ENCODE results near the gene NHEJ1.
"Not testable (repeated sequence)": the region's sequence is repeated elsewhere in the genome, so short reads cannot be mapped to it uniquely, and the experiment has no call there.

The NHEJ1 gene, protein sequence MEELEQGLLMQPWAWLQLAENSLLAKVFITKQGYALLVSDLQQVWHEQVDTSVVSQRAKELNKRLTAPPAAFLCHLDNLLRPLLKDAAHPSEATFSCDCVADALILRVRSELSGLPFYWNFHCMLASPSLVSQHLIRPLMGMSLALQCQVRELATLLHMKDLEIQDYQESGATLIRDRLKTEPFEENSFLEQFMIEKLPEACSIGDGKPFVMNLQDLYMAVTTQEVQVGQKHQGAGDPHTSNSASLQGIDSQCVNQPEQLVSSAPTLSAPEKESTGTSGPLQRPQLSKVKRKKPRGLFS

GRCh38 chr2:219160186-219161017 is at the start of gene NHEJ1:
TSS of gene NHEJ1 (minus strand) at chr2:219160815. CDS start at chr2:219158362, 2,453 bp downstream.
- peak; percentile 85 to 90 (median 86) for DNase-seq

DNA sequence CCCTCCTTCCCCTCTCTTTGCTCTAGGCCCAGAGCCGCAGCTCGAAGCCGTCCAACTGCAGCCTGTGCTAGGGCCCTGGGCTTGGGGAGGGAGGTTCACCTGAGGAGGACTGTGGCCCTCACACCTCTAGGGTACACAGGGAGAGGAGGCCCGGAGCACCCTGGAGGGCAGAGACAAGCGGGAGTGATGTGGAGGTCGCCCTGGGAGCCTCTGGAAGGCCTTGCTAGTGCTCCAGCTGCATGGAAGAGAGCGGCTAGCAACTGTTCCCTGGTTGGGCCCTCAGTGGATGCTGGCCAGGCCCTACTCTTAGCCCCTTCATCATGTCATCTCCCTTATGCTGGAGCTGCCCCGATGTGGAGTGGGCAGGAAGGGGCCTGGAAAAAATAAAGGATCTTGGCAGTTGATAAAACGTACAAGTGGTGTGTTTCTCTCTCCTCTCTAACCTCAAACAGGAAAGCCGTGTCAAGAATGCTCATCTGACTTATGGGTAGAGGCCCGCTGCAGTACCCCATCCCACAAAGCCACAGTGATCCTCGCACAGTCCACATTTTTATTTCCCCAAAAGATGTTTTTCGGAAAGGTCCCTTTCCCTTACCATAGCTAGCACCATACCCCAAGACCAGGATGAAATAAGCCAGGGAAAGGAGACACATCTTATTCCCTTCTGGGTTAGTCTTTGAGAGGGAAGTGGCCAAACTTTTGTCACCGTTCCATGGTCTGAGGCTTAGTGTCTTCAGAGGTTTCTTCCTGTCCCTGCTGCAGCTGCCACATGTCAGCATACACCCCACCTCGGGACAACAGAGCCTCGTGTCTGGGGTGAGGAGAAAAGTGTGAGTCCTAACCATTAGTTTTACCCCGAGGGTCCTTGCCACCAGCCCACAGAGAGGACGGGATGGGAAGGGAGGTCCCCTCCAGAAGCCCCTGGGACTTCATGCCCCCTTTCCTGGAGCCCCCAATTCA is 48.9 kb upstream of the NHEJ1 start:
- DNase-seq, result no peak

GRCh38 chr2:219207884-219208740 is 47.5 kb upstream of the NHEJ1 start:
- no peak for DNase-seq

DNA sequence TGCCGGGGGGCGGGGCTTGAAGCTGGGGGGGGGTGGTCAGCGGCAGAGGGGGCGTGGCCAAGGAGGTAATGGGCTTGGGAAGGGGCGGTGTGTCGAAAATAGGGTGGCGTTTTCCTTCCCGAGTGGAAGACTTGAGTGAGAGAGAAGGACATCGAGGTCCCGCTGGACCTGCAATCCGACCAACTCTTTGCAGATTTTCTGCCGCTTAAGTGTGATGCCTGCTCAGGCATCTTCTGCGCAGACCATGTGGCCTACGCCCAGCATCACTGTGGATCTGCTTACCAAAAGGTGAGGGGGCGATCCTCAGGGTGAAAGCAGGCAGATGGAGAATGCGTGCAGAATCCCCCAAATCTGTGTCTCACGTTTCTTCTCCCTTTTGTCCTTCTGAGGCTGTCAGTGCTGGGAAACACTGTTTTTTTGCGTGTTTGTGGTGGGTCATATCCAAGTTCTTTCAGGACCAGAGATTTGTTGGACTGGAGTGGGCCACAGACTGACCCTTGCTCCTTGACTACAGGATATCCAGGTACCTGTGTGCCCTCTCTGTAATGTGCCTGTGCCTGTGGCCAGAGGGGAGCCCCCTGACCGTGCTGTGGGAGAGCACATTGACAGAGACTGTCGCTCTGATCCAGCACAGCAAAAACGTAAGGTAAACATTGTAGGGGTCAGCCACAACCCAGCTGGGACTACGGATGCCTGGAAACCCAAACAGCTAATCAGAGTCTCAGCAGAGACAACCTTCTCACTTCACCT is 46.7 kb upstream of the NHEJ1 start:
- DNase-seq, result no peak

GRCh38 chr2:219206328-219207133 is 45.9 kb upstream of the NHEJ1 start, which contains the start of gene ZFAND2B:
TSS of gene ZFAND2B (plus strand) at chr2:219206782. CDS start at chr2:219206988, 206 bp downstream.
- DNase-seq, result peak; percentile 84 to 95 (median 88)

DNA sequence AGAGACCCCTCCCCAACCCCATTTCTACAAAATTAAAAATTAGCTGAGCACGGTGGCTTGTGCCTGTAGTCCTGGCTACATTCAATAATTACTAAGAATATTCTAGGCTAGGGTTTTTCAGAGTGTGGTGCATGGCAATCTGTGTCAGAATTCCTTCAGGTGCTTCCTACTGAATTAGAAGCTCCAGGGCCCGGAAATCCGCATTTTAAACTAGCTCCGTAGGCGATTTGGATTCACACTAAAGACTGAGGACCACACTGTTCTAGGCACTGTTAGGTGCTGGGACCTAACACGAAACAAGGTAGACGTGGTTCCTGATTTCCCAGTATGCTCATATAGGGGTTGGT is 45.3 kb upstream of the NHEJ1 start:
- no peak for DNase-seq

GRCh38 chr2:219205165-219205538 is 44.5 kb upstream of the NHEJ1 start:
- no peak for DNase-seq

- DNase-seq, result no peak
Measured at GRCh38 chr2:219204425-219205164, 44.0 kb upstream of the NHEJ1 start.

DNA sequence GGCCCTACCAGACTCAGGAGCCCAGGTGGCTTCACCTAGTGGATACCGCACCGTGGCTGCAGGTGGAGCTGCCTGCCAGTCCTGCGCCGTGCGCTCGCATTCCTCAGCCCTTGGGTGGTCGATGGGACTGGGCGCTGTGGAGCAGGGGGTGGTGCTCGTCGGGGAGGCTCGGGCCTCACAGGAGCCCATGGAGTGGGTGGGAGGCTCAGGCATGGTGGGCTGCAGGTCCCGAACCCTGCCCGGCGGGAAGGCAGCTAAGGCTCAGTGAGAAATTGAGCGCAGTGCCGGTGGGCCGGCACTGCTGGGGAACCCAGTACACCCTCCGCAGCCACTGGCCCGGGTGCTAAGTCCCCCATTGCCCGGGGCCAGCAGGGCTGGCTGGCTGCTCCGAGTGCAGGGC is 40.7 kb upstream of the NHEJ1 start:
- not testable (repeated sequence) for DNase-seq

DNA sequence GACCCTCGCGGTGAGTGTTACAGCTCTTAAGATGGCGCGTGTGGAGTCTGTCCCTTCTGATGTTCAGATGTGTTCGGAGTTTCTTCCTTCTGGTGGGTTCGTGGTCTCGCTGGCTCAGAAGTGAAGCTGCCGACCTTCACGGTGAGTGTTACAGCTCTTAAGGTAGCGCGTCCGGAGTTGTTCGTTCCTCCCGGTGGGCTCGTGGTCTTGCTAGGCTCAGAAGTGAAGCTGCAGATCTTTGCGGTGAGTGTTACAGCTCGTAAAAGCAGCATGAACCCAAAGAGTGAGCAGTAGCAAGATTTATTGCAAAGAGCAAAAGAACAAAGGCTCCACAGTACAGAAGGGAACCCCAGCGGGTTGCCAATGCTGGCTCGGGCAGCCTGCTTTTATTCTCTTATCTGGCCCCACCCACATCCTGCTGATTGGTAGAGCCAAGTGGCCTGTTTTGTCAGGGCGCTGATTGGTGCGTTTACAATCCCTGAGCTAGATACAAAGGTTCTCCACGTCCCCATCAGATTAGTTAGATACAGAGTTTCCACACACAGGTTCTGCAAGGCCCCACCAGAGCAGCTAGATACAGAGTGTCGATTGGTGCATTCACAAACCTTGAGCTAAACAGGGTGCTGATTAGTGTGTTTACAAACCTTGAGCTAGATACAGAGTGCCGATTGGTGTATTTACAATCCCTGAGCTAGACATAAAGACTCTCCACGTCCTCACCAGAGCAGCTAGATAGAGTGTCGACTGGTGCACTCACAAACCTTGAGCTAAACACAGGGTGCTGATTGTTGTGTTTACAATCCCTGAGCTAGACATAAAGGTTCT is 40.1 kb upstream of the NHEJ1 start:
- DNase-seq, result not testable (repeated sequence)

GRCh38 chr2:219199470-219200211 is 39.0 kb upstream of the NHEJ1 start:
- no peak for DNase-seq

GRCh38 chr2:219198974-219199373 is 38.4 kb upstream of the NHEJ1 start:
- DNase-seq, result no peak

- DNase-seq, result no peak
Measured at GRCh38 chr2:219197388-219197787, 36.8 kb upstream of the NHEJ1 start.

GRCh38 chr2:219186754-219187456 is 26.3 kb upstream of the NHEJ1 start:
- no peak for DNase-seq

DNA sequence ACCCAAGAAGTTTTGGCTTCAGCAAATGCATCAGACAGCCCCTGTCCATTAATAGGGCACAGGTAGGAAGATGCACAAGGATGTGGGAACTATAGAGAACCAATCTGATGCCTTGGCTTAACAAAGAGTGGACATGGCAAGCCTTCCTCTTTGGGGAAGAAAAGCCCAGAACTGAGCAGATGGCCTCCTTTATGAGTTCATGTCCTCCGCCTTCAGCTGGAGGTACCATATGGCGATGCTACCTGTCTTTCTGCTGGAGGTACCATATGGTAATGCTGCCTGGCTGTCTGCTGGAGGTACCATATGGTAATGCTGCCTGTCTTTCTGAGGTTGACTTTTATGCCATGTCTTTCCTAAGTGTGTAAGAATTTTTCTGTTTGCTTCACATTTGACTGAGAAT is 23.5 kb upstream of the NHEJ1 start:
- no peak for DNase-seq

DNA sequence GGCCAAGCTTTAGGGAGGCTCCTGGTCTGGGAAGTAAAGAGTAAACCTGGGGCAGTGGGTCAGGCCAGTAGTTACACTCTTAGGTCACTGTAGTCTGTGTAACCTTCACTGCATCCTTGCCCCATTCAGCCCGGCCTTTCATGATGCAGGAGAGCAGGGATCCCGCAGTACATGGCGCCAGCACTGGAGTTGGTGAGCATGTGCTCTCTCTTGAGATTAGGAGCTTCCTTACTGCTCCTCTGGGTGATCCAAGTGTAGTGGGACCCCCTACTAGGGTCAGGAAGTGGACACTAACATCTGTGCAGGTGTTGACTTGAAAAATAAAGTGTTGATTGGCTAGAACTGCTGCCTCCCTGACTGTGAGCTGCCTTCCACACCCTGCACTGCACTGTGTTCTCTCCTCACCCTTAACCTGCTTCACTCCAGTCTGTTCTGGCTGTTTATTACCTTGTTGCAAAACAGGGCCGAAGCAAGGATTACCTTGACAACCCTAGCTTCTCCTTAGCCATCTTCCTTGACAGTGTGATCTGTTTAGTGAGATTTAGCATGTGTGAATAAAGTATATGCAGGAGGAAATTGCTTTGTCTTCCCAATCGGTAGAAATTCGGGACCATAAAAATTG is 22.6 kb upstream of the NHEJ1 start:
- no peak for DNase-seq

Measured in activated naive CD4-positive, alpha-beta T cell (primary cell).